ENCODE results near the gene ART4. TPM values are rescaled to one million over a fixed set of nuclear protein-coding genes. Genes with fewer than 3 reads are reported as not detected.

The ART4 gene
- total RNA-seq, 4 donors from 2014 or later, result 0.13 to 1.7 (median 0.62) TPM

- no peaks in the 10 kb centered on the region for H3K4me1 ChIP-seq
- H3K27me3 ChIP-seq, result peaks cover 8% of the 10 kb centered on the region
- no peak overlapping the region for H3K4me3 ChIP-seq
- H3K27ac ChIP-seq, result no peak overlapping the region
- no peaks in the 10 kb centered on the region for H3K9me3 ChIP-seq
- TF ChIP-seq EP300 (IDR thresholded peaks at IDR 0.05), result no peak
- no peak for TF ChIP-seq CTCF (IDR thresholded peaks at IDR 0.05)
- no peak for TF ChIP-seq POLR2A (IDR thresholded peaks at IDR 0.05)
- TF ChIP-seq POLR2AphosphoS5 (IDR thresholded peaks at IDR 0.05), result no peak
- no peaks in the 10 kb centered on the region for H3K36me3 ChIP-seq
- no peak for ATAC-seq
- WGBS, 2 donors (ENCODE audit: low coverage in 1 of 2), result 56 to 69% methylated on average over 1 of the region's 1 CpG
These were observed 19.2 kb downstream of the ART4 start for GRCh38 chr12:14824012-14824634.

- Histone ChIP-seq H3K9me3 (no peaks in the 10 kb centered on the region), H3K27me3 (no peaks in the 10 kb centered on the region), H3K4me3 (no peak within 1 kb of the TSS), H3K36me3 (no peaks in the 10 kb centered on the region), H3K4me1 (no peaks in the 10 kb centered on the region), H3K27ac (no peak within 1 kb of the TSS)
- TF ChIP-seq POLR2A (IDR thresholded peaks at IDR 0.05), result no peak
- no peak for TF ChIP-seq CTCF (IDR thresholded peaks at IDR 0.05)
- no peak for TF ChIP-seq POLR2AphosphoS5 (IDR thresholded peaks at IDR 0.05)
- no peak for TF ChIP-seq EP300 (IDR thresholded peaks at IDR 0.05)
- no peak for ATAC-seq
- 62% methylated on average over 3 of the region's 3 CpGs for WGBS, 2 donors (ENCODE audit: low coverage in 1 of 2)
These were observed 29.3 kb downstream of the ART4 start, which contains the start of gene SMCO3 for GRCh38 chr12:14814014-14814413. Gene SMCO3 (minus strand): TSS chr12:14814182. CDS start chr12:14806680, 7,502 bp downstream.

DNA sequence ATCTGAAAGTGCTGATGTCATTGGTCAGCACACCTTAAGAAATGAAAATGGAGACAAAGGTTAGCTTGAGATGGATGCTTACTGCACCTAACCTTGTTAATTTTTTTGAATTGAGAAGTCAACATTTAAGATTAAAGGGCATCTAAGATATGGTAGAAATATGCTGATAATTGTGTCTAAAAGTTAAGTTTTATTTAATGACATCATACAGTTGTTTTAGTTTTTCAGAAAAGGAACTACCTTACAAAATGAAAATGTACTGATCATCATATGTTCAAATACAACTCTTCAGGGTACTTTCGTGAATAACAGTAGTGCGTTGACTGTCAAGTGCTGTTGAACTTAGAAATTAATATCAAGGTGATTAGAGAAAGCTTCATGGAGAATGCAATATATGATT lies 31.8 kb downstream of the ART4 start:
- Histone ChIP-seq H3K9me3 (no peaks in the 10 kb centered on the region), H3K4me1 (no peaks in the 10 kb centered on the region), H3K27ac (no peak overlapping the region), H3K27me3 (no peaks in the 10 kb centered on the region), H3K4me3 (no peak overlapping the region), H3K36me3 (no peaks in the 10 kb centered on the region)
- WGBS, 2 donors (ENCODE audit: low coverage in 1 of 2), result 94 to 100% methylated on average over 2 of the region's 2 CpGs
- no peak for ATAC-seq
- no peak for TF ChIP-seq EP300 (IDR thresholded peaks at IDR 0.05)
- no peak for TF ChIP-seq CTCF (IDR thresholded peaks at IDR 0.05)
- no peak for TF ChIP-seq POLR2AphosphoS5 (IDR thresholded peaks at IDR 0.05)
- TF ChIP-seq POLR2A (IDR thresholded peaks at IDR 0.05), result no peak

GRCh38 chr12:14810953-14811483 lies 32.3 kb downstream of the ART4 start:
- Histone ChIP-seq H3K27ac (no peak overlapping the region), H3K27me3 (no peaks in the 10 kb centered on the region), H3K4me3 (no peak overlapping the region), H3K4me1 (no peaks in the 10 kb centered on the region), H3K9me3 (no peaks in the 10 kb centered on the region), H3K36me3 (no peaks in the 10 kb centered on the region)
- WGBS, 2 donors (ENCODE audit: low coverage in 1 of 2), result 89 to 92% methylated on average over 1 of the region's 1 CpG
- TF ChIP-seq CTCF (IDR thresholded peaks at IDR 0.05) (peak in 2 of 4 experiments; percentile 5 to 50), POLR2AphosphoS5 (IDR thresholded peaks at IDR 0.05) (no peak)
- ATAC-seq, result no peak
